IMR-90 (cell line): ENCODE results near the gene FBXL16. TPM values are rescaled to one million over a fixed set of nuclear protein-coding genes. Genes with fewer than 3 reads are reported as not detected.

Experiments used
- ATAC-seq: fragments of 200-7000 bp; cut with Tn5 transposase; 2 replicates; pipeline ENCODE4 v1.9.1; 2020; ENCODE audit warnings: low read depth, mild to moderate bottlenecking, moderate library complexity
- BruUV-seq: library from RNA; stranded (reverse); fragments of 400-500 nt; replicated peaks from 2 replicates; lab custom pipeline; 2021; lab: Mats Ljungman, UMichigan
- CTCF ChIA-PET: fragments of 300-600 bp; formaldehyde crosslinking; extraction: SDS; loops from one replicate; lab custom pipeline; 2021; ENCODE audit warnings: antibody characterized with exemption; lab: Yijun Ruan, JAX
- POLR2A ChIA-PET: fragments of 300-600 bp; sonication (Branson Sonifier 250); formaldehyde crosslinking; loops from one replicate; lab custom pipeline; 2022; ENCODE audit warnings: antibody characterized with exemption; ENCODE audit not compliant: unreplicated experiment; lab: Charles Lee
- DNase-seq: peaks from one replicate; pipeline ENCODE4 v3.0.0; 2013
- H2AFZ ChIP-seq: replicated peaks from 2 replicates; pipeline ENCODE3; 2013; ENCODE audit warnings: low read length, mild to moderate bottlenecking; ENCODE audit not compliant: poor library complexity
- H2AK5ac ChIP-seq: 2 replicates; pipeline ENCODE4 v1.6.1; 2013; ENCODE audit warnings: low read depth, low read length, inconsistent platforms
- H2AK9ac ChIP-seq: replicated peaks from 2 replicates; pipeline ENCODE3; 2013; ENCODE audit warnings: mild to moderate bottlenecking, low read depth, low read length, moderate library complexity; ENCODE audit not compliant: poor library complexity
- H2BK120ac ChIP-seq: 2 replicates; pipeline ENCODE4 v1.6.1; 2013; ENCODE audit warnings: low read depth, low read length, inconsistent platforms
- H2BK15ac ChIP-seq: 3 replicates; pipeline ENCODE4 v1.6.1; 2013; ENCODE audit warnings: low read depth, low read length, inconsistent platforms
- H2BK20ac ChIP-seq: 2 replicates; pipeline ENCODE4 v1.6.1; 2013; ENCODE audit warnings: low read depth, mild to moderate bottlenecking, inconsistent platforms, low read length, moderate library complexity
- H2BK5ac ChIP-seq: 2 replicates; pipeline ENCODE4 v1.6.1; 2013; ENCODE audit warnings: mild to moderate bottlenecking, low read depth, low read length, inconsistent platforms; ENCODE audit not compliant: poor library complexity, severe bottlenecking
- H3K14ac ChIP-seq: replicated peaks from 2 replicates; pipeline ENCODE4 v1.6.1; 2013; ENCODE audit warnings: low read depth, low read length, inconsistent platforms
- H3K18ac ChIP-seq: 2 replicates; pipeline ENCODE4 v1.6.1; 2013; ENCODE audit warnings: low read depth, low read length, control low read depth
- H3K23ac ChIP-seq: 2 replicates; pipeline ENCODE4 v1.6.1; 2013; ENCODE audit warnings: low read depth, low read length, inconsistent platforms
- H3K27ac ChIP-seq: 2 replicates; pipeline ENCODE4 v1.5.1; 2013; ENCODE audit warnings: mild to moderate bottlenecking, control low read depth, low read length; ENCODE audit not compliant: insufficient read depth
- H3K27me3 ChIP-seq: 2 replicates; pipeline ENCODE4 v1.6.1; 2013; ENCODE audit warnings: low read length; ENCODE audit not compliant: control insufficient read depth, insufficient read depth
- H3K36me3 ChIP-seq: 2 replicates; pipeline ENCODE4 v1.6.1; 2013; ENCODE audit warnings: low read length, mixed read lengths; ENCODE audit not compliant: control insufficient read depth, insufficient read depth
- H3K4ac ChIP-seq: 2 replicates; pipeline ENCODE4 v1.6.1; 2013; ENCODE audit warnings: low read depth, low read length, inconsistent platforms
- H3K4me1 ChIP-seq: 2 replicates; pipeline ENCODE4 v1.6.1; 2013; ENCODE audit warnings: low read length, mixed read lengths; ENCODE audit not compliant: control insufficient read depth, insufficient read depth
- H3K4me2 ChIP-seq: 2 replicates; pipeline ENCODE4 v1.6.1; 2013; ENCODE audit warnings: low read depth, mild to moderate bottlenecking, control low read depth, low read length, moderate library complexity
- H3K4me3 ChIP-seq: 2 replicates; pipeline ENCODE4 v1.5.1; 2013; ENCODE audit warnings: low read depth, mild to moderate bottlenecking, control low read depth, low read length, moderate library complexity; ENCODE audit not compliant: insufficient read depth
- H3K56ac ChIP-seq: 2 replicates; pipeline ENCODE4 v1.6.1; 2013; ENCODE audit warnings: low read length, inconsistent platforms; ENCODE audit not compliant: insufficient read depth; ENCODE audit errors: extremely low read depth
- H3K79me1 ChIP-seq, 2 experiments: 2 replicates each; pipeline ENCODE4 v1.6.1; 2013; ENCODE audit warnings: low read length in 2 of 2, inconsistent platforms in 1 of 2, low read depth in 1 of 2
- H3K9ac ChIP-seq: 2 replicates; pipeline ENCODE4 v1.6.1; 2013; ENCODE audit warnings: low read depth, low read length, control low read depth
- H3K9me1 ChIP-seq: 2 replicates; pipeline ENCODE4 v1.6.1; 2013; ENCODE audit warnings: low read length, inconsistent platforms; ENCODE audit not compliant: insufficient read depth
- H3K9me3 ChIP-seq: 2 replicates; pipeline ENCODE4 v1.6.1; 2013; ENCODE audit warnings: low read length; ENCODE audit not compliant: control insufficient read depth, insufficient read depth
- H4K20me1 ChIP-seq: 2 replicates; pipeline ENCODE4 v1.6.1; 2013; ENCODE audit warnings: low read length, inconsistent platforms; ENCODE audit not compliant: insufficient read depth
- H4K5ac ChIP-seq: 2 replicates; pipeline ENCODE4 v1.6.1; 2013; ENCODE audit warnings: mild to moderate bottlenecking, low read depth, low read length, control low read depth
- H4K8ac ChIP-seq, 2 experiments: 2 replicates each; pipeline ENCODE4 v1.6.1; 2013; ENCODE audit warnings: low read depth in 2 of 2, low read length in 2 of 2, control low read depth in 1 of 2, inconsistent platforms in 1 of 2
- H4K91ac ChIP-seq: 2 replicates; pipeline ENCODE4 v1.6.1; 2013; ENCODE audit warnings: low read depth, low read length, inconsistent platforms; ENCODE audit not compliant: insufficient read depth
- BHLHE40 ChIP-seq: fragments of 150-350 bp; IDR thresholded peaks from 2 replicates; pipeline ENCODE4 v1.6.1; 2016; ENCODE audit warnings: mild to moderate bottlenecking, low read depth, low read length
- CEBPB ChIP-seq: IDR thresholded peaks from 2 replicates; pipeline ENCODE4 v1.6.1; 2012; ENCODE audit warnings: low read depth, low read length, improper control_type of control experiment
- CHD1 ChIP-seq: IDR thresholded peaks from 2 replicates; pipeline ENCODE4 v1.6.1; 2012; ENCODE audit warnings: low read depth, low read length, improper control_type of control experiment
- FOS ChIP-seq: fragments of 150-350 bp; IDR thresholded peaks from 2 replicates; pipeline ENCODE4 v1.6.1; 2016; ENCODE audit warnings: low read depth, low read length
- MAZ ChIP-seq: IDR thresholded peaks from 2 replicates; pipeline ENCODE4 v1.6.1; 2012; ENCODE audit warnings: low read depth, mild to moderate bottlenecking, low read length, improper control_type of control experiment, moderate library complexity, borderline replicate concordance
- MXI1 ChIP-seq: IDR thresholded peaks from 2 replicates; pipeline ENCODE4 v1.6.1; 2012; ENCODE audit warnings: low read depth, mild to moderate bottlenecking, low read length, moderate library complexity, borderline replicate concordance
- NFE2L2 ChIP-seq: fragments of 150-350 bp; IDR thresholded peaks from 2 replicates; pipeline ENCODE4 v1.6.1; 2016; ENCODE audit warnings: low read depth, mild to moderate bottlenecking, low read length
- POLR2A ChIP-seq: IDR thresholded peaks from 2 replicates; pipeline ENCODE4 v1.6.1; 2012; ENCODE audit warnings: mild to moderate bottlenecking, low read depth, low read length
- RAD21 ChIP-seq: IDR thresholded peaks from 2 replicates; pipeline ENCODE4 v1.6.1; 2012; ENCODE audit warnings: low read length, improper control_type of control experiment
- RCOR1 ChIP-seq: IDR thresholded peaks from 2 replicates; pipeline ENCODE4 v1.6.1; 2012; ENCODE audit warnings: mild to moderate bottlenecking, low read length, improper control_type of control experiment; ENCODE audit not compliant: insufficient replicate concordance
- RFX5 ChIP-seq: IDR thresholded peaks from 2 replicates; pipeline ENCODE4 v1.8.0; 2012; ENCODE audit warnings: low read depth, mild to moderate bottlenecking, low read length, moderate library complexity
- SMC3 ChIP-seq: fragments of 150-350 bp; IDR thresholded peaks from 2 replicates; pipeline ENCODE4 v1.6.1; 2016; ENCODE audit warnings: low read depth, mild to moderate bottlenecking, antibody characterized with exemption, low read length, moderate library complexity
- USF2 ChIP-seq: fragments of 150-350 bp; IDR thresholded peaks from 2 replicates; pipeline ENCODE4 v1.6.1; 2017; ENCODE audit warnings: mild to moderate bottlenecking, antibody characterized with exemption, low read length, low read depth
- WGBS, 2 experiments: methylation state at CpG; one replicate each; pipeline versions ENCODE4 v1.1.5 to v1.1.7; 2013; ENCODE audit warnings: missing lambda C conversion rate in 2 of 2; ENCODE audit not compliant: insufficient read length in 1 of 2; ENCODE audit errors: extremely low coverage in 2 of 2; 5-methylcytosine and 5-hydroxymethylcytosine counted together
- dilution Hi-C: fragments of 300-500 bp; cut with HindIII; formaldehyde crosslinking; loops from one replicate; pipeline ENCODE4 v1.14.3; 2018; ENCODE audit warnings: low sequenced_read_pairs; ENCODE audit not compliant: unreplicated experiment
- in situ Hi-C: fragments of 300-500 bp; cut with MboI; formaldehyde crosslinking; loops from 3 replicates; pipeline ENCODE4 v1.14.3; 2019; ENCODE audit warnings: low sequenced_read_pairs, inconsistent platforms, mixed read lengths
- intact Hi-C: fragments of 100-400 bp; cut with micrococcal nuclease; formaldehyde crosslinking; loops from 2 replicates; pipeline ENCODE4 v1.10.0; 2022
- polyA plus RNA-seq, 3 experiments: library from polyadenylated mRNA; depleted of rRNA; stranded (reverse); fragments of >200 nt; gene quantifications; 2 replicates each; pipeline ENCODE4 v1.2.3, GENCODE V29; 2012; ENCODE audit warnings: low replicate concordance in 1 of 3
- total RNA-seq: library from RNA; depleted of rRNA; stranded (reverse); fragments of >200 nt; gene quantifications from 2 replicates; pipeline ENCODE4 v1.2.3, GENCODE V29; 2012
- TF ChIP-seq, protein P1 (sequence below): fragments of 150-350 bp; IDR thresholded peaks from 2 replicates; pipeline ENCODE4 v1.6.1; 2016; ENCODE audit warnings: low read depth, mild to moderate bottlenecking, low read length, moderate library complexity, borderline replicate concordance

The FBXL16 gene
- total and polyA plus RNA-seq, 2 of the 4 experiments (the other 2 are of a cell fraction): 0.18 to 2.2 TPM

- Histone ChIP-seq H2AK5ac (no peak overlapping the region), H3K36me3 (peaks cover 27% of the 10 kb centered on the region), H4K5ac (no peak overlapping the region), H3K9me1 (peaks cover 2% of the 10 kb centered on the region; the same call in 1 of the 2 replicates), H3K9me3 (no peaks in the 10 kb centered on the region), H2BK120ac (no peak overlapping the region), H4K8ac (no peak overlapping the region), H3K27ac (no peak overlapping the region), H2AK9ac (peak overlapping the region; percentile 28), H3K27me3 (no peaks in the 10 kb centered on the region), H3K56ac (no peak overlapping the region), H2BK15ac (no peak overlapping the region), H3K79me1 (peaks cover 0 to 5% of the 10 kb centered on the region in 2 experiments; a peak in 1 of 4 replicates), H2AFZ (no peak overlapping the region), H3K4ac (no peak overlapping the region), H2BK20ac (no peak overlapping the region), H3K9ac (no peak overlapping the region), H3K4me3 (no peak overlapping the region), H3K4me2 (no peak overlapping the region), H3K23ac (no peak overlapping the region), H3K14ac (no peak overlapping the region), H3K4me1 (peaks cover 6% of the 10 kb centered on the region), H4K20me1 (peaks cover 4% of the 10 kb centered on the region), H3K18ac (no peak overlapping the region), H4K91ac (no peak overlapping the region), H2BK5ac (no peak overlapping the region)
- in situ Hi-C loops (no loop called here), dilution Hi-C loops (no loop called here), intact Hi-C loops (loop anchor here (5.0 kb wide), 1 partner anchor 57 kb away; the partner anchor contains the start of genes CHTF18 and RPUSD1)
- POLR2A ChIA-PET: no interaction called here
- no peak for DNase-seq
- WGBS, 2 experiments: 95% methylated on average over 22 of the region's 37 CpGs; no CpG with 5 or more reads in 1 of the 2 experiments
- CTCF ChIA-PET: no interaction called here
- BruUV-seq: no TSS peak
- no peak for ATAC-seq
- TF ChIP-seq BHLHE40 (no peak), NFE2L2 (no peak), RFX5 (no peak), POLR2A (no peak), CHD1 (no peak), RCOR1 (no peak), MAZ (no peak), USF2 (no peak), MXI1 (no peak), SMC3 (no peak), RAD21 (no peak), FOS (no peak), CEBPB (no peak)
- TF ChIP-seq, protein P1, sequence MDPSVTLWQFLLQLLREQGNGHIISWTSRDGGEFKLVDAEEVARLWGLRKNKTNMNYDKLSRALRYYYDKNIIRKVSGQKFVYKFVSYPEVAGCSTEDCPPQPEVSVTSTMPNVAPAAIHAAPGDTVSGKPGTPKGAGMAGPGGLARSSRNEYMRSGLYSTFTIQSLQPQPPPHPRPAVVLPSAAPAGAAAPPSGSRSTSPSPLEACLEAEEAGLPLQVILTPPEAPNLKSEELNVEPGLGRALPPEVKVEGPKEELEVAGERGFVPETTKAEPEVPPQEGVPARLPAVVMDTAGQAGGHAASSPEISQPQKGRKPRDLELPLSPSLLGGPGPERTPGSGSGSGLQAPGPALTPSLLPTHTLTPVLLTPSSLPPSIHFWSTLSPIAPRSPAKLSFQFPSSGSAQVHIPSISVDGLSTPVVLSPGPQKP: no peak
Measured at GRCh38 chr16:729768-730665, 24.4 kb upstream of the FBXL16 start.
